SKM-1 (cell line): ENCODE measurements around the gene SNX2.
A peak's percentile ranks its signal among the peaks of the same experiment; 100 is the strongest.
"Not testable (repeated sequence)": the region's sequence is repeated elsewhere in the genome, so short reads cannot be mapped to it uniquely, and the experiment has no call there.

Source experiments
- DNase-seq: peaks from one replicate; lab custom pipeline; 2025; ENCODE audit not compliant: unreplicated experiment; lab: John Stamatoyannopoulos, UW

Gene SNX2

GRCh38 chr5:122774861-122775549 is at the start of gene SNX2:
TSS of gene SNX2 (plus strand) at chr5:122775080. CDS start at chr5:122775104, 24 bp downstream.
- peak; percentile 60 for DNase-seq

- DNase-seq = no peak
These were observed 47.8 kb upstream of the SNX2 start for GRCh38 chr5:122727112-122727541.

- no peak for DNase-seq
These were observed 44.8 kb upstream of the SNX2 start for GRCh38 chr5:122730037-122730436.

GRCh38 chr5:122730456-122730855 is 44.4 kb upstream of the SNX2 start:
- no peak for DNase-seq

- DNase-seq = peak; percentile 58
These were observed 38.6 kb upstream of the SNX2 start for GRCh38 chr5:122736086-122736845.

DNA sequence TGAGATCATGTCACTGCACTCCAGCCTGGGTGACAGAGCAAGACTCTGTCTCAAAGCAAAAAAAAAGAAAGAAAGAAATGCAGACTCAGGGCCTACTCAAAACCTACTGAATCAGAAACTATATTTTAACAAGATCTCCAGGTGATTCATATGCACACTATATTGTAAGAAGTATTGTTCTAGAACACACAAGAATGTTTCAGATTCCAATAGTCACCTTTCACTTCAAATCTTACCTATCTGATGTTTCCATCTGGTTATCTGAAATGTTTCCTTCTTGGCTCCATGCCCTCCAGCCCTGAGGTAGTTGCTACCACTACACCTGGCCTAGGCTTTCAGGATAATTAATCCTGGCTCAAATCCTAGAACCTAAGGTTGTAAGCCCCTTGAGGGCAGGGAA is 36.8 kb upstream of the SNX2 start:
- DNase-seq = no peak

GRCh38 chr5:122741681-122742080 is 33.2 kb upstream of the SNX2 start:
- DNase-seq = no peak

DNA sequence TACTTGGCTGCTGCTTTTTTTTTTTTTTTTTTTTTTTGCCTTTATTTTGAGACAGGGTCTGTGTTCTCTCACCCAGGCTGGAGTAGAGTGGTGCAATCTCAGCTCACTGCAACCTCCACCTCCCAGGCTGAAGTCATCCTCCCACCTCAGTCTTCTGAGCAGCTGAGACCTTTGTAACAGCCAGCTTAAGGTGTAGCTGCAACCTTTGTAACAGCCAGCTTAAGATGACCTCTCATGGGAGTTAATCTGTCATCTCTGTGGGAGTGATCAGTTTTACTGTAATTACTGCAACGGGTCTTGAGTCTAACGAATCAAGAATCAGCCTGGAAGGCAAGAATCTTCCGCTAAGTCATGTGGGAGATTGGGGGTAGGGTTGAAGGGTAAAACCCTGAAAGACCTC is 31.6 kb upstream of the SNX2 start:
- DNase-seq = no peak

- no peak for DNase-seq
These were observed 29.3 kb upstream of the SNX2 start for GRCh38 chr5:122745597-122745996.

GRCh38 chr5:122749886-122750285 is 25.0 kb upstream of the SNX2 start:
- no peak for DNase-seq

- no peak for DNase-seq
These were observed 23.5 kb upstream of the SNX2 start for GRCh38 chr5:122751293-122751782.

DNA sequence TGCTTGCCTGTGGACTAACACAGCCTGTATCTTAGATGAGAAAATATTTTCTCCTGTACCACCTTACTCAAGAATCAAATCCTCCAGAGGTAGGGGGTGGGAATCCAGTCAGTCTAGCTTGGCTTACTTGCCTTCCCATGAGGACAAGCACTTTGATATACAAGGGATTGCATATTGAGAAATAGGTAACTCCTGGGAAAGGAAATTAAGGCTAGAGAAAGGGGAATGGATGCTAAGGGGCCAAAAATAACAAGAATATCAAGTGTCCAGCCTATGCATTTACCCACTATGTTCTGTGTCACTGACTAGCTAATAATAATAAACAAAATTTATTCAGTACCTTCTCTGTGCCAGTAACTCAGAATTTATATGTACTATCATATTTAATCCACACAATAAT is 21.4 kb upstream of the SNX2 start:
- DNase-seq = no peak

- no peak for DNase-seq
These were observed 19.1 kb upstream of the SNX2 start for GRCh38 chr5:122755783-122756182.

- DNase-seq = peak; percentile 77
These were observed 18.5 kb upstream of the SNX2 start for GRCh38 chr5:122756264-122756911.

DNA sequence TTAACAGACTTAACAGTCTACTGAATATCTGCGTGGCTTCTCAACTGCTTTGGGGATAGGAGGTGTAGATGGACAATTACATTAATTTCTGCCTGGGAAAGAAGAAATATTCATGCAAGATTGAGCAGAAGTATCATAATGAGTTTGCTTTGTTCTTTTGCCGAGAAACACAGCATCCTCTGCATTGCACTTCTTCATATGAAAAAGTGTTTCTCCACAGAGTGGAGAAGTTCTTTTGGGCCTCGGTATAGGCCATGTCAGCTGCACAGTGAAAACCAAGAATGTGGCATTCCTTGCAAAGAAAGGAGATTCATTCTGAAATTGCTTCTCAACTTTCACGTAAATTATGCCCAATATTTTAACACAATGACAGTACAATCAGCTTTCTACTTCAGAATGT is 17.6 kb upstream of the SNX2 start:
- no peak for DNase-seq

DNA sequence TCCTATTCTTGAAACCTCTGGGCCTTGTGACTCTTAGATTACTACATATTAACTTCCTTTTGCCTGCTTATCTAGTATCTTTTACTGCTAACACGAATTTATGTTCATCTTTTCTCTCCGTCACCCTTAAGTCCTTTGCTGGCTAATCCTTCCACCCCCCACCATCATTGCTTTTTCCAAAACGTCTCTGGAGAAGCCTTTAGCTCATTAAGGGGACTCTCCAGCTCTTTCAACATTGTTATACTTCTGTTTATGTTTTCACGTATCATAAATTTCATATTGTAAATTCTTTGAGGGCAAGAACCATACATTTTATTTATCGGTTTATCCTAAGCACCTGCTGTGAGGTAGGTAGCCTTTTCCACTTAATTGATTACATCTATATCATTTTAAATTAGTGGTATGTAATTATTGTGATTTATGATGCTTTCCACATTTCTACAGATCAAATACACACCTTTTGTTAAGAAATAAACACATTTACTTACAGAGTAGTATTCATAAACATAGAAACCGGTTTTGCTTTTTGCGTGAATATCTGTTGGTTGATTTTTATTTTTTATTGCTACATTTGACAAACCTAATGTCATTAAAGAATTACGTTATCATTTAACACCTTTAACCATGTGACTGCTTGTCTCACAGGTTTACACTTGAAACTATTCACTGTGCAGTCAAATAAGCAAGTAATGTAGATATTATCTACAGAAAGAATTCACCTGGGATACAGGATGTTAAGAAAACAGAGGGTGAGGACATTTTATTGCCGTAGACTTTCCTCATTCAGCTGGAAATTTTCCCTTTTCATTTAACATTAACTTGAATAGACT is 15.4 kb upstream of the SNX2 start:
- no peak for DNase-seq

GRCh38 chr5:122760236-122760635 is 14.6 kb upstream of the SNX2 start:
- DNase-seq = no peak

DNA sequence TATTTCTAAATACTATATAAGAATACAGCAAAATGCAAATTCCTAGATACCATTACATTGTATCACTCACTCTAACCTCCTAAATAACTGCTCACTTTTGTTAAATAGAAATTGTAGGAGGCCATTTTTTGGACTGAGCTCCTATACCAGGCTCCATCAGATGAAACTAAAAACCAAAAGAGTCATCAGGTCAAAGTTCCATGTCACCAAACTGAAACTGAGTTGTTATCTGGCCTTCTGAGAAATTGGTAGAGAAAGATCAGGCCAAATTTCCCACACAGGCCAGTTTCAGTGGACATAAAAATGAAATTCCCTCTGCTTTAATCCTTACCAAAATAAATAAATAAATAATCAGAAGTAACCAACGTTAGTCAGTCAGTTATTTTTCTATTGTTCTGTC is 13.8 kb upstream of the SNX2 start:
- no peak for DNase-seq

DNA sequence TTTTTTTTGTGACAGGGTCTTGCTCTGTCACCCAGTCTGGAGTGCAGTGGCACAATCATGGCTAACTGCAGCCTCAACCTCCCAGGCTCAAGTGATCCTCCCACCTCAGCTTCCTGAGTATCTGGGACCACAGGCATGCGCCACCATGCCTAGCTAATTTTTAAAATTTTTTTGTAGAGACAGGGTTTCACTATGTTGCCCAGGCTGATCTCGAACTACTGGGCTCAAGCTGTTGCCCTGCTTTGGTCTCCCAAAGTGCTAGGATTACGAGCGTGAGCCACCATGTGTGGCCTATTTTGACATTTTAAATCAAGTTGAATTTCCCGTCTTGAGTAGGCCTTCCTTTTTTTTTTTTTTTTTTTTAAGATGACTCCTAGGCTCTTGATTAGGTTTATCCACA is 13.0 kb upstream of the SNX2 start:
- not testable (repeated sequence) for DNase-seq

- no peak for DNase-seq
These were observed 8.8 kb upstream of the SNX2 start for GRCh38 chr5:122766130-122766529.

DNA sequence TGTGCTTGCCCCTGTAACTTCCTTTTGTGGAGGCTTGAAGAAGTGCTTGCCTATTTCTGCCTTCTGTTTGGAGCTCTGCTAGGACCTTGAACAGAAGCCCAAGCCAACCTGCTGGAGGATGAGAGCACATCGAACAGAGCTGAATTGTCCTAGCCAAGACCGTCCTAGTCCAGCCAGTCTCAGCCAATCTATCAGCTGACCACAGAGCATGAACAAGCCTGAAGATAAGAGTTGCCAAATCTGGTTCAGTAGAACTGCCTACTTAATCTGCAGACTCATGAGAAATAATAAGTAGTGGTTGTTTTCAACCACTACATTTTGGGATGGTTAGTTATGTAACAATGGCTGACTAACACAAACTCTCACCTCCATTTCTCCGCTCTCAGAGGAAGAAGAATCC is 4.4 kb upstream of the SNX2 start:
- no peak for DNase-seq
